SK-N-DZ (cell line): ENCODE measurements around the gene SSTR4.

ENCODE experiments used
- DNase-seq: peaks from one replicate; pipeline ENCODE4 v3.0.0-alpha.2; 2015; ENCODE audit warnings: low spot score

SSTR4 gene

DNA sequence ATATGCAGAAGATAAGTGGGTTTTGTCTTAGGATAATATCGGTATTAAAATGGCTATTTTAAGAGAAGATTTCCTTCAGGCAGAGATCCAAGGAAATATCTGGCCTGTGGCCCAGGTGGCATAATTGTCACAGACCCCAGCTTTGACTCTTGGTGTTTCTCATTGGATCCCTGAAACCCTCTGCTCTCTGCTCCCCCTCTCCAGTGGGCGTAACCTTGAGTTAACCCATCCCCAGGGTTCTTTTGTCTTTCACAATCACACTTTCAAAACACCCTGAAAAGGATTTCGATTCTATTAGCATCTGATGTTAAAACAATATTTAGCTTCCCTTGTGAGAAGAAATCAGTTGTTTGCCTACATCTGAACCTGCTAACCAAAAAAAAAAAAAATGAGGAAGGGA is 7.2 kb downstream of the SSTR4 start:
- no peak for DNase-seq

- no peak for DNase-seq
Measured at GRCh38 chr20:23043376-23043775, 8.3 kb downstream of the SSTR4 start.

GRCh38 chr20:23046431-23046830 is 11.3 kb downstream of the SSTR4 start:
- DNase-seq, result no peak

GRCh38 chr20:23047001-23047737 is 12.1 kb downstream of the SSTR4 start:
- DNase-seq, result no peak

DNA sequence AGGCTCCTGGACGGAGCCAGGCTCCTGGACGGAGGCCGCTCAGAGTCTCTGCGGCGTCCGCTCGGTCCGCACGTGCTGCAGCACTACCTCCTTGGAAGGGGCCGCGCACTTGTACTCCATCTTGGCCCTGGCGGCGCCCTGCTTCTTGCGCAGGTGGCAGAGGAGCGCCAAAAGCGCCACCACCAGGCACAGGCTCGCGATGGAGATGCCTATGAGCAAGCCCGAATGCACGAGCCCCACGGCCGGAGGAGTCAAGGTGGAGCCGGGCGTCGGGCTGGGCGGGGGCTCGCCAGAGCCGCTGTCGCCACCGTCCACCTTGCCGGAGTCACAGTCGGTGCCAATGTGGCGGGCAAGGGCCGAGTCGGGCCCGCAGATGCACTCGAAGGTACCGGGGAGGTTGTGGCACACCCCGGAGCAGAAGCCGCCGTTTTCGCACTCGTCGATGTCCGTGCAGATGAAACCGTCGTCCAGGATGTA is 12.7 kb downstream of the SSTR4 start:
- no peak for DNase-seq

- no peak for DNase-seq
Measured at GRCh38 chr20:23048283-23049200, 13.4 kb downstream of the SSTR4 start.

DNA sequence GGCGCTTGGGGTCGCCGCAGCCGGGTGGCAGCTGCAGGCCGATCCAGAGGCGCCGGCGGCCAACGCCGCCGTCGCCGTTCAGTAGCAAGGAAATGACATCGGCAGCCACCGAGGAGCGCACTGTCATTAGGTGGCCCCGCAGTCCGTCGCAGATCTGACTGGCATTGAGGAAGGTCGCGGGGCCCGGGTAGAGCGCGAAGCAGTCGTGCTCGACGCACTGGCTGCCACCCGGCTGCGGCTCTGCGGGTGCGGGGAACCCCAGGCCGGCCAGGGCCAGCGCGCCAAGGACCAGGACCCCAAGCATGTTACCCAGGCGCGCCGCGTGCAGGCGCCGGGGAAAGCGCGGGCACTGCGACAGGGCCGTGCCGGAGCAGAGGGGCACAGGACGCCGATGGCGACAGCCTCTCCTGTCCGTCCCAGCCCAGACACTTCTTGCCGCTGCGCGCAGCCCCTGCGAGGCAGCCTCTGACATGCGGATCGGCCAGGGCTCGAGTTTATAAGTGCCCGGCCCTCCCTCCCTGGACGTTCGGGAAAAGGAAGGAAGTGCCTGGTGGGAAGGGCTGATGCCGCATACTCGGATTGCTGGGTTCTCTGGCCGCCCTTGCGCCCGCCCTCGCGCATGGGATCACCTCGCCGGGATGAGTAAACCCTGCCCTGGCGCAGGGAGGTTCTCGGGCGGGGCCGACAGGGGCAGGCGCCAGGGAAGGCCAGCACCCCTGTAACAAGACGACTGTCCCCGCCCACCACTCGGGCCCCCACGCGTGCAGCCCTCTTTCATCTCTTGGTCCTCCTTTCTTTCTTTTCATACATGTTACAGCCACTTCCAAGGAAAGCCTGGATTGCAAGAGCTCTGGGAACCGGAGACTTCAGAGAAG is 14.3 kb downstream of the SSTR4 start, which contains the start of gene THBD:
Gene THBD (minus strand): TSS at position 472 of the 875 bp plus-strand sequence. CDS start 168 bp downstream, at position 304.
- DNase-seq, result no peak

GRCh38 chr20:23050076-23050838 is 15.1 kb downstream of the SSTR4 start:
- DNase-seq, result no peak

- DNase-seq, result no peak
Measured at GRCh38 chr20:23050847-23051627, 15.9 kb downstream of the SSTR4 start.

DNA sequence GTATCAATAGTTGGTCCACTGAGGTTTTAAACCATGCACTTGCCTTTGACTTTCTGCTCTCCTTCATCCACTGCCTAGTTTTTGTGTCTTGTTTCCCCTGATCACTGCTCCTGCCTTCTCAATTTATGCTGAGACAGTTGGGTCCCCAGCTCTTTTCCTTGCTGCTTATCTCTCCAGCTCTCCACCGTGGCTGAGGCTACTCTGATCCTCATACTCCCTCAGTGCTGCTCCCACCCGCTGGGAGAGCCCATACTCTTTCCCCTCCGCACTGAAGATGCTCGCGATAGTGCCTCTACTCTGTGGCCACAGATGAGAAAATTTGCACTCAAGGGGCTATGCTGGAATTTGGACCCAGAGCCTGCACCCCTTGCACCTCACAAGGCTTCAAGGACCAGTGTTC is 17.8 kb downstream of the SSTR4 start:
- DNase-seq, result no peak

DNA sequence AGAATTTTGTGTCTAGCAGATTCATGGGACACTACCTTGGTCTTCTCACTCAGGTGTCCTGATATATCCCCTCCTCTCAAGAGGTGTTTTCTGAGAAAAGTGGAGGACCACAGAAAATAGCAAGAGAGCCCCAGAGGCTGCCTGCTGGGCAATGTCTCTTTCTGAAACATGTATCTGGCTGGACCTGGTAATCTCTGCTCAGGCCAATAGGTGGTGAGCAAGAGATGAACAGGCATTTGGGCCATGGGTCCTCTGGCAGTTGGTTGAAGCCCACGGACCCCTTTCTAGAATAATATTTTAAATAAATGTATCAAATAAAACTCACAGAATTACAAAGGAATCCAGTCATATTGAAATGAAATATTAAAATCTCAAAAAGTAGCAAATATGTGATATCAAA is 23.1 kb downstream of the SSTR4 start:
- DNase-seq, result no peak

- DNase-seq, result no peak
Measured at GRCh38 chr20:23059001-23059400, 23.9 kb downstream of the SSTR4 start.

GRCh38 chr20:23059846-23060245 is 24.7 kb downstream of the SSTR4 start:
- DNase-seq, result no peak

DNA sequence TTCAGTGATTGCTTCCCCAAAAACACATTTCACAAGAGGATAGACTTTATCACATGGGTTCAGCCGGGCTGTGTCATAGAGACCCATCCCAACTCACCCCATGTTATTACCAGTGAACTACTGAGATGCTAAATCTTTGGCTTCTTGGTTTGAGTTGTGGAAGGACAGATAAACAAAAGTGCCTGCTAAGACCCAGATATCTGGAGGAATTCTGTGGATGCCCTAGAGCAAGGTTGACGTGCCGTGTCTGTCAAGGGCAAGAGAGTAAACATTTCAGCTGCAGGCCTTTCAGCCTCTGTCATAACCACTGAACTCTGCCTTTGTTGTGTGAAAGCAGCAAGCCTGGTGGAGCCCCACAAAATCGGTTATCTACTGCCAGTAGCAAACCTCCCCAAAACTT is 25.5 kb downstream of the SSTR4 start:
- DNase-seq, result no peak

GRCh38 chr20:23061262-23061661 is 26.1 kb downstream of the SSTR4 start:
- no peak for DNase-seq

DNA sequence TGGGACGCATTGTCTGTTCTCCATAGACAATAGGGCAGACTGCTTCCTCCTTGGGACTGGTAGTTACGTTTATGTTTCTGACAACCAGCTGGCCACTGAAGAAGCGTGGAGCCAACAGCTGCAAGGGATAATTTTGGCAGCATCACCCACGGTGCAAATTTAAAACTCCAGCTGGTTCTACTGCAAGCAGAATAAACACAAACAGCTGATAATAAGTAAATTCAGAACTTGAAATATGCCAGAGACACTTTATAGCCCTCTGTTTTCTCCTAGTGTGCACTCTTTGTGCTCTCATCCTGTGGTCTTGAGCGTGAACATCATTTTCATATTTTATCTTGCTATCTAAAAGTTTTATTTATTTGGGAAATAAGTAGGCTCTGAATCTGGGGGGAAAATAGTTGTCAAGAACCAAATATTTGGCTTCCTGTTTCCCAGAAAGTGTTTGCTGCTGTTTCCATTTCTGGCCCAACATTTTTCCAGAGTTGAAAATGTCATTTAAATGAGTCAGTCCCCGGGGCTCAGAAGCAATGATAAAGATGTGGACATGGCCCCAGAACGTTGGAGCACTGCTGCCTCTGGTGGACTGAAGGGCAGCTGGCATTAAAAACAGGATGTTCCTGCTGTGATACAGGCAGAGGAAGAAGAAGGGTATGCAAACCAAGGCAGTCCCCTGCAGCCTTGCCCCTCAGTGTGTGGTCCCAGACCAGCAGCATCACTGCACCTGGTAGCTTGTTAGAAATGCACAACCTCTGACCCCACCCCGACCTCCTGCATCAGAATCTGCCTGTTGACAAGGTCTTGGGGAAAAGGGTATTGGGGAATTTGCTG is 26.8 kb downstream of the SSTR4 start:
- DNase-seq, result no peak

DNA sequence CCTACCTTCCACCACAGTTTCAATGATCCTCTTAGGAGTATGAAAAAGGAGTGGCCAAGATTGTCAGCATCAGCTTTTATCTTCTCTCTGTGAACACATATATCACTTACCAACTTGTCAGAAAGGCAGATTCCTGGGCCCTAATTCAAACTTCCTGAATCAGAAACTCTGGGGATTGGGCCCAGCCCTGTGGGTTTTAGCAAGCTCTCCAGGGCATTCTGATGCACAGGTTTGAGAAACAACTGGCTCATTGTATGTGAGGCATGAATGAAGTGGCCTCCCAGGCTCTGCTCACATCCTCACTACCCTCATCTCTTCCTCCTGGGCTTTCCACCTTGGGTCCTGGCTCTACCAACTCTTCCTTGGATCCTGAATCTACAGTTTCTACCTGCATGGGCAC is 27.5 kb downstream of the SSTR4 start:
- DNase-seq, result no peak

DNA sequence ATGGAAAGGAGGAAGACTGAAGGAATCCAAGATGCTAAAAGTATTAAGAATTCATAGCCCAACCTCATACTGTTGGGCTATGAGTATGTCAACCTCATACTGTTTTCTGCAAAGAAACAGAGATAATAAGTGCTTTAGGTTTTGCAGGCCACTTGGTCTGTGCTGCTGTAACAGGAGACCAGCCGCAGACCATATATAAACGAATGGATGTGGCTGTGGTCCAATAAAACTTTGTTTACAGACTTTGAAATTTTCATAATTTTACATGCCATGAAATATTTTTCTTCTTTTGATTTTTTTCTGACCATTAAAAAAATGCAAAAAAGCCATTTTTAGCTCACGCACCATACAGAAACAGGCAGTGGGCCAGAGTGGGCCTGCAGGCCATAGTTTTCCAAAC is 28.1 kb downstream of the SSTR4 start:
- DNase-seq, result no peak

GRCh38 chr20:23063581-23063980 is 28.5 kb downstream of the SSTR4 start:
- DNase-seq, result no peak
